Keratinocyte (primary cell): ENCODE measurements around the gene KLHL15. TPM values are rescaled to one million over a fixed set of nuclear protein-coding genes. Genes with fewer than 3 reads are reported as not detected.

Experiments
- DNase-seq: peaks from one replicate; pipeline ENCODE4 v3.0.0-alpha.2; 2011; ENCODE audit warnings: low read depth, missing footprints, low spot score
- FAIRE-seq: peaks from 2 replicates; lab custom pipeline; 2011; peaks lifted over from hg19 to GRCh38; lab: Jason Lieb, UNC
- H2AFZ ChIP-seq: 2 replicates; pipeline ENCODE4 v1.6.0; 2012; ENCODE audit warnings: low read length, control low read depth, inconsistent platforms; ENCODE audit not compliant: control insufficient read depth
- H3K27ac ChIP-seq: 2 replicates; pipeline ENCODE4 v1.5.1; 2011; ENCODE audit warnings: low read length; ENCODE audit not compliant: control insufficient read depth, insufficient read depth
- H3K27me3 ChIP-seq: 3 replicates; pipeline ENCODE4 v1.6.0; 2011; ENCODE audit warnings: low read length; ENCODE audit not compliant: control insufficient read depth, insufficient read depth; ENCODE audit errors: extremely low read depth
- H3K36me3 ChIP-seq, 2 experiments: 2 replicates in 1 of 2; 3 replicates in 1 of 2; pipeline ENCODE4 v1.5.1; 2011; ENCODE audit warnings: low read length in 2 of 2, mild to moderate bottlenecking in 1 of 2; ENCODE audit not compliant: control insufficient read depth in 2 of 2, insufficient read depth in 2 of 2; ENCODE audit errors: extremely low read depth in 1 of 2
- H3K4me1 ChIP-seq: 3 replicates; pipeline ENCODE4 v1.5.1; 2011; ENCODE audit warnings: low read length; ENCODE audit not compliant: control insufficient read depth, insufficient read depth; ENCODE audit errors: extremely low read depth
- H3K4me2 ChIP-seq: 3 replicates; pipeline ENCODE4 v1.6.0; 2011; ENCODE audit warnings: low read depth, low read length; ENCODE audit not compliant: control insufficient read depth, insufficient read depth; ENCODE audit errors: extremely low read depth
- H3K4me3 ChIP-seq, 3 experiments: fragments of 200-600 bp in 1 of 3; sonication (generic) in 1 of 3; 2 replicates in 2 of 3; 3 replicates in 1 of 3; pipeline ENCODE4 v1.5.1; 2011 to 2016; ENCODE audit warnings: low read length in 3 of 3, mild to moderate bottlenecking in 3 of 3, control low read depth in 2 of 3, inconsistent platforms in 1 of 3, low read depth in 1 of 3, mixed read lengths in 1 of 3, mixed run types in 1 of 3, moderate library complexity in 1 of 3; ENCODE audit not compliant: control insufficient read depth in 2 of 3, insufficient read depth in 2 of 3; ENCODE audit errors: extremely low read depth in 1 of 3
- H3K79me2 ChIP-seq: 2 replicates; pipeline ENCODE4 v1.6.0; 2012; ENCODE audit warnings: low read length; ENCODE audit not compliant: control insufficient read depth, insufficient read depth
- H3K9ac ChIP-seq: 3 replicates; pipeline ENCODE4 v1.6.0; 2011; ENCODE audit warnings: low read length; ENCODE audit not compliant: control insufficient read depth, insufficient read depth; ENCODE audit errors: extremely low read depth
- H3K9me1 ChIP-seq: 3 replicates; pipeline ENCODE4 v1.6.0; 2011; ENCODE audit warnings: low read length; ENCODE audit not compliant: control insufficient read depth, insufficient read depth; ENCODE audit errors: extremely low read depth
- H3K9me3 ChIP-seq: 2 replicates; pipeline ENCODE4 v1.5.1; 2012; ENCODE audit warnings: low read depth, low read length; ENCODE audit not compliant: control insufficient read depth
- H4K20me1 ChIP-seq: 3 replicates; pipeline ENCODE4 v1.6.0; 2011; ENCODE audit warnings: low read length; ENCODE audit not compliant: control insufficient read depth, insufficient read depth; ENCODE audit errors: extremely low read depth
- EZH2 ChIP-seq: IDR thresholded peaks from one replicate; pipeline ENCODE4 v1.6.1; 2012; ENCODE audit warnings: inconsistent platforms, mild to moderate bottlenecking, low read length, moderate library complexity
- dilution Hi-C: fragments of 300-500 bp; cut with MboI; formaldehyde crosslinking; loops from one replicate; pipeline ENCODE4 v1.7.0; 2020; ENCODE audit warnings: low sequenced_read_pairs; ENCODE audit not compliant: extremely low pct_ligation_motif_present
- polyA plus RNA-seq, 5 experiments: library from polyadenylated mRNA; depleted of rRNA in 3 of 5; stranded (reverse) in 3 of 5; stranded (forward) in 1 of 5; unstranded in 1 of 5; fragments of >200 nt; gene quantifications; 1 replicate in 1 of 5; 2 replicates in 3 of 5; 3 replicates in 1 of 5; pipeline versions ENCODE4 v1.2.1 to v1.2.3, GENCODE V29; 2011 to 2012; ENCODE audit warnings: missing spikeins in 2 of 5, low read depth in 1 of 5, low replicate concordance in 1 of 5
- TF ChIP-seq, protein P1 (sequence below), 3 experiments: IDR thresholded peaks in 1 of 3; conservative IDR thresholded peaks in 1 of 3; optimal IDR thresholded peaks in 1 of 3; 2 replicates in 2 of 3; 3 replicates in 1 of 3; pipeline versions ENCODE3 to v1.5.1; 2011; ENCODE audit warnings: low read length in 3 of 3, mild to moderate bottlenecking in 3 of 3, moderate library complexity in 2 of 3, control low read depth in 1 of 3, inconsistent platforms in 1 of 3; ENCODE audit not compliant: insufficient read depth in 2 of 3; ENCODE audit errors: extremely low read depth in 1 of 3

The KLHL15 gene
- polyA plus RNA-seq, 1 donor (not counting 4 experiments of a cell fraction or from before 2014, with no cell fraction given), result 3.4 TPM

GRCh38 chrX:23952984-23953907, 73.7 kb downstream of the KLHL15 start:
- Histone ChIP-seq H3K4me1 (no peaks in the 10 kb centered on the region), H3K4me3 (no peak overlapping the region), H3K9me1 (no peaks in the 10 kb centered on the region), H3K36me3 (no peaks in the 10 kb centered on the region), H3K27ac (no peak overlapping the region), H3K4me2 (no peak overlapping the region), H2AFZ (no peak overlapping the region), H3K27me3 (no peaks in the 10 kb centered on the region), H3K79me2 (no peaks in the 10 kb centered on the region), H3K9ac (no peak overlapping the region), H4K20me1 (no peaks in the 10 kb centered on the region), H3K9me3 (no peaks in the 10 kb centered on the region)
- no peak for FAIRE-seq
- dilution Hi-C loops, result no loop called here
- TF ChIP-seq, protein P1, sequence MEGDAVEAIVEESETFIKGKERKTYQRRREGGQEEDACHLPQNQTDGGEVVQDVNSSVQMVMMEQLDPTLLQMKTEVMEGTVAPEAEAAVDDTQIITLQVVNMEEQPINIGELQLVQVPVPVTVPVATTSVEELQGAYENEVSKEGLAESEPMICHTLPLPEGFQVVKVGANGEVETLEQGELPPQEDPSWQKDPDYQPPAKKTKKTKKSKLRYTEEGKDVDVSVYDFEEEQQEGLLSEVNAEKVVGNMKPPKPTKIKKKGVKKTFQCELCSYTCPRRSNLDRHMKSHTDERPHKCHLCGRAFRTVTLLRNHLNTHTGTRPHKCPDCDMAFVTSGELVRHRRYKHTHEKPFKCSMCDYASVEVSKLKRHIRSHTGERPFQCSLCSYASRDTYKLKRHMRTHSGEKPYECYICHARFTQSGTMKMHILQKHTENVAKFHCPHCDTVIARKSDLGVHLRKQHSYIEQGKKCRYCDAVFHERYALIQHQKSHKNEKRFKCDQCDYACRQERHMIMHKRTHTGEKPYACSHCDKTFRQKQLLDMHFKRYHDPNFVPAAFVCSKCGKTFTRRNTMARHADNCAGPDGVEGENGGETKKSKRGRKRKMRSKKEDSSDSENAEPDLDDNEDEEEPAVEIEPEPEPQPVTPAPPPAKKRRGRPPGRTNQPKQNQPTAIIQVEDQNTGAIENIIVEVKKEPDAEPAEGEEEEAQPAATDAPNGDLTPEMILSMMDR (optimal IDR thresholded peaks at IDR 0.05 in 1 of 3, IDR thresholded peaks at IDR 0.05 in 1 of 3, conservative IDR thresholded peaks at IDR 0.05 in 1 of 3; ENCODE audit: extremely low read depth in 1 of 3, insufficient read depth in 2 of 3, low read length in 3 of 3), result no peak
- no peak for TF ChIP-seq EZH2
- no peak for DNase-seq

DNA sequence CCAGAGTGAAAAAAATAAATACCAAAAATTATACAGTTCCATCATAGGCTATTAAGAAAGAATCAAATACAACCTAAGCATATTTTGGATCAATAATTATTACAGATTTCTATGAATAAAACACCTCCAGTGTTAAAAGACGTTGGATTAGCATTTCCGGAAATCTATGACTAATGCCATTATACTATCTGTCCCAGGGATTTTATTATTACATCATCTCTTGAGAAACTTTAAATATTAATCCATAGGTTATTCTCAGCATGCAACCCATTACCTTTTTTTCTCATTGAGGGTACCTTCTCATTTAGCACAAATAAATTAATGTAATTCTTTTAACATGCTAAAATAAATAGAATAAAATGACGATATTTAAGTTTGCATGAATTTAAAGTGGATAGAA, 74.6 kb downstream of the KLHL15 start:
- Histone ChIP-seq H3K9me3 (no peaks in the 10 kb centered on the region), H3K4me1 (no peaks in the 10 kb centered on the region), H3K27me3 (no peaks in the 10 kb centered on the region), H3K27ac (no peak overlapping the region), H3K36me3 (no peaks in the 10 kb centered on the region), H3K9ac (no peak overlapping the region), H2AFZ (no peak overlapping the region), H3K4me3 (no peak overlapping the region), H3K4me2 (no peak overlapping the region), H3K79me2 (no peaks in the 10 kb centered on the region), H4K20me1 (no peaks in the 10 kb centered on the region), H3K9me1 (no peaks in the 10 kb centered on the region)
- FAIRE-seq (no peak), DNase-seq (no peak)
- TF ChIP-seq, protein P1 (optimal IDR thresholded peaks at IDR 0.05 in 1 of 3, IDR thresholded peaks at IDR 0.05 in 1 of 3, conservative IDR thresholded peaks at IDR 0.05 in 1 of 3; ENCODE audit: extremely low read depth in 1 of 3, insufficient read depth in 2 of 3, low read length in 3 of 3), result no peak
- TF ChIP-seq EZH2, result no peak
- dilution Hi-C loops, result no loop called here
